AG04449 (cell line): ENCODE measurements around the gene MICALL2.
A peak's percentile ranks its signal among the peaks of the same experiment; 100 is the strongest.

Experiments
- CTCF ChIA-PET: fragments of 350-600 bp; formaldehyde crosslinking; extraction: SDS; loops from one replicate; lab custom pipeline; 2021; ENCODE audit warnings: antibody characterized with exemption; lab: Yijun Ruan, JAX
- POLR2A ChIA-PET: fragments of 400-600, 350-600 bp; formaldehyde crosslinking; extraction: SDS; loops from one replicate; lab custom pipeline; 2020; ENCODE audit warnings: antibody characterized with exemption, inconsistent platforms; lab: Yijun Ruan, JAX
- DNase-seq: peaks from one replicate; pipeline ENCODE4 v3.0.0-alpha.2; 2010; ENCODE audit warnings: low read depth, low spot score
- H3K4me3 ChIP-seq: 2 replicates; pipeline ENCODE4 v1.5.1; 2011; ENCODE audit warnings: low read depth, mild to moderate bottlenecking, control low read depth, low read length
- TF ChIP-seq, protein P1 (sequence below): IDR thresholded peaks from one replicate; pipeline ENCODE4 v1.5.1; 2011; ENCODE audit warnings: mild to moderate bottlenecking, moderate library complexity, low read length, control low read depth, inconsistent platforms; ENCODE audit not compliant: insufficient read depth; ENCODE audit errors: missing control alignments

MICALL2 gene

DNA sequence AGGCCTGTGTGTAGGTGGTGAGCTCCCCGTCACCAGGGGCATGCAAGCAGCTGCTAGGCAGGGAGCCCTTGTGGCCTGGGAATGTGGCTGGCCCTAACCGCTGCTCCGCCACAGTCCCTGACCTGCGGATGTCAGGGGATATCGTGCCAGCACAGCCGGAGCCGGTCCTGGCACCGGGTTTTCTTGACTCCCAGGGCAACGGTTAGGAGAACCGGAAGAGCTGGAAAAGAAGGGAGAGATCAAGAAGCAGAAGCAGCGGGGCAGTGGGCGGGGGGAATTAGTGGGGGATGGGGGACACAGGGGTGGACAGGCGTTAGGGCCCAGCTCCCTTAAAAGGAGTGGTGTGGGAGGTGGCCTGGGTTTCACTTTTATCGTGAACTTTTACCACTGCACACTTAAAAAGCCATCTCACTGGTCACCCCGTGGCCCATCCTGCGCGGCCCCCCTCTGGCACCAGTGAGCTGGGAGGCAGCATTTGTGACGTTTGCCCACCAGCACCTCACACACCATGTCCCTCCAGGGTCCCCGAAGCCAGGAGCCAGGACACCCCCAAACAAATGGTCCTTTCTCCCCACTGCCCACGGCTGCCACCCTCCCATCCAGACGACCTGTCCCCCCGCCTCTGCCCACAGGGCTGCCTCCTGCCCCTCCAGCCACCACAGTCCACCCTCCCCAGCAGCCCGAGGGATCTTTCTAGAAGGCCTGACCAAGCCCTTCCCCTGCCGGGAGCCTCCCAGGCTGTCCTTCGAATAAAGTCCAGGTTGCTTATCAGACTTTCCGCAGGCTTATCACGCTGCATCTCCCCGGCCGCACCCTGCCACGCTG lies 1.8 kb upstream of the MICALL2 start:
- DNase-seq: no peak
- H3K4me3 ChIP-seq: peak overlapping the region; percentile 65
- ChIA-PET CTCF (interaction anchor here (0.9 to 4.9 kb wide), 4 partner anchors 8 to 267 kb away, joined by 3 to 69 read pairs (median 8); no protein-coding TSS in a partner anchor), POLR2A (no interaction called here)
- TF ChIP-seq, protein P1, sequence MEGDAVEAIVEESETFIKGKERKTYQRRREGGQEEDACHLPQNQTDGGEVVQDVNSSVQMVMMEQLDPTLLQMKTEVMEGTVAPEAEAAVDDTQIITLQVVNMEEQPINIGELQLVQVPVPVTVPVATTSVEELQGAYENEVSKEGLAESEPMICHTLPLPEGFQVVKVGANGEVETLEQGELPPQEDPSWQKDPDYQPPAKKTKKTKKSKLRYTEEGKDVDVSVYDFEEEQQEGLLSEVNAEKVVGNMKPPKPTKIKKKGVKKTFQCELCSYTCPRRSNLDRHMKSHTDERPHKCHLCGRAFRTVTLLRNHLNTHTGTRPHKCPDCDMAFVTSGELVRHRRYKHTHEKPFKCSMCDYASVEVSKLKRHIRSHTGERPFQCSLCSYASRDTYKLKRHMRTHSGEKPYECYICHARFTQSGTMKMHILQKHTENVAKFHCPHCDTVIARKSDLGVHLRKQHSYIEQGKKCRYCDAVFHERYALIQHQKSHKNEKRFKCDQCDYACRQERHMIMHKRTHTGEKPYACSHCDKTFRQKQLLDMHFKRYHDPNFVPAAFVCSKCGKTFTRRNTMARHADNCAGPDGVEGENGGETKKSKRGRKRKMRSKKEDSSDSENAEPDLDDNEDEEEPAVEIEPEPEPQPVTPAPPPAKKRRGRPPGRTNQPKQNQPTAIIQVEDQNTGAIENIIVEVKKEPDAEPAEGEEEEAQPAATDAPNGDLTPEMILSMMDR: no peak

- no peak for DNase-seq
- TF ChIP-seq, protein P1: no peak
- POLR2A ChIA-PET: interaction anchor here (1.1 kb wide), 1 partner anchor 95 kb away, joined by 3 read pairs; no protein-coding TSS in a partner anchor
- CTCF ChIA-PET: interaction anchor here (0.9 to 4.9 kb wide), 5 partner anchors 8 to 268 kb away, joined by 3 to 69 read pairs (median 5); no protein-coding TSS in a partner anchor
- peak overlapping the region; percentile 65 for H3K4me3 ChIP-seq
Measured at GRCh38 chr7:1459920-1460820, 900 bp upstream of the MICALL2 start.

DNA sequence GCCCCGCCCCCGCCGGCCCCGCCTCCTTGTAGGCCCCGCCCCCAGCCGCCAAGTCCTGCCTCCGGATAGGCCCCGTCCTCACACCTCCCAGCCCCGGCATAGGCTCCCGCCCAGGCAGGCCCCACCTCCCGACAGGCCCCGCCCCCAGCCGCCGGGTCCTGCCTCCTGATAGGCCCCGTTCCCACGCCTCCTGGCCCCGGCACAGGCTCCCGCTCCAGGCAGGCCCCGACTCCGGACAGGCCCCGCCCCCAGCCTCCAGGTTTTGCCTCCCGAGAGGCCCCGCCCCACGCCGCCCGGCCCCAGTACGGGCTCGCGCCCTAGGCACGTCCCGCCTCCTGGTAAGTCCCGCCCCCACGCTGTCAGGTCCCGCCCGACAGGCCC lies 232 bp upstream of the MICALL2 start:
- peak overlapping the region; percentile 87 for H3K4me3 ChIP-seq
- TF ChIP-seq, protein P1: no peak
- ChIA-PET CTCF (interaction anchor here (1.2 to 4.9 kb wide), 3 partner anchors 14 to 267 kb away, joined by 3 to 69 read pairs (median 10); no protein-coding TSS in a partner anchor), POLR2A (interaction anchor here (1.1 kb wide), 1 partner anchor 96 kb away, joined by 3 read pairs; no protein-coding TSS in a partner anchor)
- peak; percentile 81 for DNase-seq

DNA sequence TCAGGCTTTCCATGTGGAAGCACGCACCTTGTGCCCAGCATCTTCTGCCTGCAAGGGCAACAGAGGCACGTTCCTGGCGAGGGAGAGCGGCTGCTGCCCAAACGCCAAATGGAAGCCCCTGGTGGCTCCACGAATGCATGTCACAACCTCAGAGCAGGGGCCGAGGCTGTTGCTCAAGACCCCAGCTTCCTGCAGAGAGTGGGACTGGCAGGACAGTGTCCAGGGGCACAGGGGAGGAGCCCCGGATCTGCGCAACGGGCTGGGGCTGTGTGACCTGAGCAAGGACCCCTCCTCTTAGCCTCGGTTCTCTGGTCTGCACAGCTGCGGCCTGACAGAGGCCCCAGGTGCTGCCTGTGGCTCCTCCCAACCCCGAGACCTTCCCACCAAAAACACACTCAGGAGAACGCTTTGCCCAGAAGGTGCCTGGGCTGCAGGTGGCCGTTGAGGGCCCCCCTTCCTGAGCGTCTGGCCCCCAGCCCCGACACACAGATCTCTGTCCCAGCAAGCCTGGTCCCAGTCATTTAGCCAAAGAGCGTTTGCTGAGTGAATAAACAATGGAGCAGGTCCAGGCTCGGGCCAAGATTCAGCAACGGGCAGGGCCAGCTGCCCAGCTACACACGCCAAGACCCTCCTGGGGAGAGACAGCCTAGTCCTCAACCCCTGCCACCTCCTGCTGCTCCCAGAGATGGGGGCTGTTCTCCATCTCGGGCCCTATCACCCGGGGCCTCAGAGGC lies 1.2 kb downstream of the MICALL2 start:
- ChIA-PET CTCF (interaction anchor here (1.0 to 3.4 kb wide), 4 partner anchors 9 to 232 kb away, joined by 3 to 20 read pairs (median 12); no protein-coding TSS in a partner anchor), POLR2A (interaction anchor here (0.7 to 1.3 kb wide), 2 partner anchors 10 to 16 kb away, joined by 4 to 5 read pairs; no protein-coding TSS in a partner anchor)
- TF ChIP-seq, protein P1: no peak
- no peak for DNase-seq
- peak overlapping the region; percentile 87 for H3K4me3 ChIP-seq

DNA sequence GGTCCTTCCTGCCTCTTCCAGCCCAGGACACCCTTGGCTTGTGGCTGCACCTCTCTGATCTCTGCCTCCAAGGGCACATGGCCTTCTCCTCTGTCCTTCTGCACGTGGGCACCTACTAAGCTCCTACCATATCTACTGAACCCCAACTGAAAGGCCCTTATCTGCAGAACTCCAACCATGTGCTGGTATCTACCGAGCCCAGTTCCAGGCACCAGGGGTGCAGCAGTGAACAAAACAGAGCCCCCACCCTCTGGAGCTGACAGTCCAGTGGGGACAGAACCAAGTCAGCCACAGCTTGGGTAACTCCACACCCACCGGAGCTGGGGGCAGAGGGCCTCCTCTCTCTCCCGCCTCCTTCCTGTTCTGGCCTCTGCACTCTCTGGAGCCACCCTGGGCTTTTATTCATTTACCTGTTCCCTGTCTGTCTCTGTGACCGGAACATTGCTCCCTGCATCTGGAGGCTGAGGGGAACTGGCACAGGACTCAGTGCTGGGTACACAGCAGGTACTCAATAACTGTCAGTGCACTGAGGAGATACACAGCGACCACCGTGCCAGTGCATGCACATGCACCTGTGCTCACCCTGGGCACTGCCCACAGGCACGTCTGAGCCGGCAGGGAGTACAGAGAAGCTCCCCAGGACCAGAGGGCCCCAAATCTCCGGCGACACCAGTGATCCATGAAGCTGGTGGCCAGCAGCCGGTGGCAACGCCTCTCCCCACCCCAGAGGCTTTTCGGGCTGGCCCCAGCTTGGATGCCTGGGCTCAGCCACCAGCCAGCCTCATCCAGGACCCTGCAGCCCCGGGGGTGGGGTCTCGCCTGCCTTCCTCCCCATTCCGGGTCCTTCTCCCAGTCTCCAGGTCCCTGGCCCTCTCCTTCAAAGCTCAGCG lies 2.0 kb downstream of the MICALL2 start:
- POLR2A ChIA-PET: no interaction called here
- peak overlapping the region; percentile 87 for H3K4me3 ChIP-seq
- CTCF ChIA-PET: interaction anchor here (0.7 to 3.4 kb wide), 5 partner anchors 8 to 235 kb away, joined by 3 to 20 read pairs (median 7); no protein-coding TSS in a partner anchor
- TF ChIP-seq, protein P1: no peak
- DNase-seq: no peak
